Testis (tissue), 3 donors: ENCODE results near the gene ABCG1. TPM values are rescaled to one million over a fixed set of nuclear protein-coding genes. Genes with fewer than 3 reads are reported as not detected.

ENCODE experiments used
- DNase-seq: peaks from one replicate; pipeline ENCODE4 v3.0.0-alpha.2; 2019
- H3K27ac ChIP-seq, 2 donors: fragments of 200-600 bp; sonication (generic); one replicate each; pipeline ENCODE4 v1.5.1; 2019
- H3K27me3 ChIP-seq: fragments of 200-600 bp; sonication (generic); one replicate; pipeline ENCODE4 v1.5.1; 2019
- H3K36me3 ChIP-seq: fragments of 200-600 bp; sonication (generic); one replicate; pipeline ENCODE4 v1.5.1; 2017; ENCODE audit warnings: low read depth; ENCODE audit errors: missing control alignments
- H3K4me1 ChIP-seq: fragments of 200-600 bp; sonication (generic); one replicate; pipeline ENCODE4 v1.5.1; 2019
- H3K4me3 ChIP-seq, 2 donors: fragments of 200-600 bp; sonication (generic); one replicate each; pipeline ENCODE4 v1.5.1; 2017 to 2019
- H3K9me3 ChIP-seq: fragments of 200-600 bp; sonication (generic); one replicate; pipeline ENCODE4 v1.5.1; 2017
- CTCF ChIP-seq, 3 experiments: fragments of 450-650 bp in 2 of 3; fragments of 200-600 bp in 1 of 3; sonication (generic) in 1 of 3; IDR thresholded peaks; one replicate each; pipeline ENCODE4 v1.5.1; 2016 to 2019; ENCODE audit warnings: antibody characterized with exemption in 3 of 3, mild to moderate bottlenecking in 2 of 3, moderate library complexity in 1 of 3
- POLR2A ChIP-seq: fragments of 450-650 bp; IDR thresholded peaks from one replicate; pipeline ENCODE4 v1.6.1; 2017; ENCODE audit warnings: antibody characterized with exemption, mild to moderate bottlenecking, moderate library complexity
- WGBS, 2 donors: methylation state at CpG; one replicate each; pipeline ENCODE4 v1.1.5; 2018; 5-methylcytosine and 5-hydroxymethylcytosine counted together
- intact Hi-C: fragments of 100-400 bp; cut with DNase I; formaldehyde crosslinking; loops from one replicate; pipeline ENCODE4 v1.15.1; 2023; ENCODE audit warnings: low total_unique reads
- polyA plus RNA-seq: library from polyadenylated mRNA; stranded (reverse); fragments of 350-450 nt; fragmentation: Illumina TruSeq; extraction: RNeasy Lipid Tissue Mini Kit (QIAGEN cat#74804); gene quantifications from one replicate; pipeline ENCODE4 v1.2.3, GENCODE V29; 2014; ENCODE audit warnings: low read depth, low replicate concordance; ENCODE audit not compliant: insufficient read depth
- total RNA-seq, 2 donors: library from RNA; depleted of rRNA; stranded (reverse); fragments of >200 nt; gene quantifications; one replicate each; pipeline ENCODE4 v1.2.3, GENCODE V29; 2016

Gene ABCG1
- total and polyA plus RNA-seq, 3 donors from 2014 or later = 4.6 to 5.9 (median 5.1) TPM

GRCh38 chr21:42255825-42256224 is 36.9 kb downstream of the ABCG1 start:
- no peaks in the 10 kb centered on the region for H3K27me3 ChIP-seq
- no peak for DNase-seq
- H3K9me3 ChIP-seq = no peaks in the 10 kb centered on the region
- TF ChIP-seq POLR2A = no peak
- peaks cover 6% of the 10 kb centered on the region for H3K4me1 ChIP-seq
- 97 to 100% methylated on average over 4 of the region's 4 CpGs for WGBS, 2 donors
- no peak overlapping the region for H3K4me3 ChIP-seq
- H3K36me3 ChIP-seq = no peaks in the 10 kb centered on the region
- no peak overlapping the region for H3K27ac ChIP-seq
- intact Hi-C loops = loop anchor here (10.0 kb wide), 1 partner anchor 111 kb away; no protein-coding TSS in a partner anchor

DNA sequence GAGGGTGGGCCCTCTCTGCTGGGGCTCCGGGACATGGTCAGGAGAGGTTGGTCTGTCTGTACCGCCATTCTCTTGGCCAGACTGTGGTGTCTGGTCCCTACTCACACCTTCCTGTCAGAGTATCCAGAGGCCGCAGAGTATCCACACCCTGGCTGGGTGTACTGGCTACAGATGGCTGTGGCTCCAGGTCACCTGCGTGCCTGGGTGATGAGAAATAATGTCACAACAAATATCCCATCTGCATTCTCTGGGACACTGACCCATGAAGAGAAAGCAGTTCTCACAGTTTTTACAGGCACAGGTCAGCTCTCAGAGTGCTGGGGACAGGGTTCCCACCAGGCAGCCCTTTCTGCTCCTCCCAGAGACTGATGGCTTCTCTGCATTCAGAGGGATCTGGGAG is 37.4 kb downstream of the ABCG1 start:
- 95 to 98% methylated on average over 3 to 4 of the region's 4 CpGs for whole genome bisulfite sequencing, 2 donors
- Histone ChIP-seq H3K27ac (no peak overlapping the region), H3K4me1 (peaks cover 6% of the 10 kb centered on the region), H3K27me3 (no peaks in the 10 kb centered on the region), H3K4me3 (no peak overlapping the region), H3K36me3 (no peaks in the 10 kb centered on the region), H3K9me3 (no peaks in the 10 kb centered on the region)
- TF ChIP-seq POLR2A (no peak), CTCF (IDR thresholded peaks at IDR 0.05) (no peak)
- intact Hi-C loops = loop anchor here (10.0 kb wide), 1 partner anchor 112 kb away; no protein-coding TSS in a partner anchor
- no peak for DNase-seq

DNA sequence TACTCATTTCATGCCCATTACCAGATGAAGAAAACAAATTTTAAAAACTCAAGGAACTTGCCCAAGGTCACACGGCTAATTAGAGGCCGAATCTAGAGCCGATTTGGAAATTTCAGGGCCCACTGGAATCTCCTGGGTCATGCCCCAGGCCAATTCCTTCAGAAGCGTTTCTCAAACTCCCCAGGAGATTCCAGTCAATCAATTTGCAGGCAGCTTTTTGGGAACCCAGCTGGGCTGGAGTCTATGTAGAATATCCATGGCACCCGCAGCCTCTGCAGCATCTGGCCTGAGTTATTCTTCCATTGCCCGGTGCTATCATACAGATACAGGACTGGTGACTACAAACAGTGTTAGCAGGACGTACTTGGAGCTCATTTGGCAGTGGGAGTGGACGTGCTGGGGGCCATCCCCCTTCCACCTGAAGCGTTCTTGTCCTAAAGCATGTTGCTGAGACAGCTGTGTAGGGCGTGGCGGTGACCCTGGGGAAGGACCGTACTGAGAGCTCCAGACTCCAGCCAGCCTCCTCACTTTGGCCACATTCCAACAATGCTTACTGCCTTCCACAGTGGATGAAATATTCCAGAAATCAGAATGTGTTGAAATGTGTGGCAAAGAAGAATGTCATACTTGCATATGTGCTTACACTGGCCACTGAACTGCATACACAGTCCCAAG is 38.3 kb downstream of the ABCG1 start:
- intact Hi-C loops = loop anchor here (10.0 kb wide), 1 partner anchor 112 kb away; no protein-coding TSS in a partner anchor
- no peak overlapping the region for H3K4me3 ChIP-seq
- no peaks in the 10 kb centered on the region for H3K27me3 ChIP-seq
- no peak for TF ChIP-seq POLR2A
- no peak for TF ChIP-seq CTCF (IDR thresholded peaks at IDR 0.05)
- H3K27ac ChIP-seq = no peak overlapping the region
- H3K36me3 ChIP-seq = no peaks in the 10 kb centered on the region
- WGBS, 2 donors = 46 to 57% methylated on average over 8 to 12 of the region's 12 CpGs
- DNase-seq = peak; percentile 52
- peaks cover 6% of the 10 kb centered on the region for H3K4me1 ChIP-seq
- no peaks in the 10 kb centered on the region for H3K9me3 ChIP-seq

- Histone ChIP-seq H3K4me1 (peaks cover 6% of the 10 kb centered on the region), H3K36me3 (no peaks in the 10 kb centered on the region), H3K9me3 (no peaks in the 10 kb centered on the region), H3K27ac (no peak overlapping the region), H3K27me3 (no peaks in the 10 kb centered on the region), H3K4me3 (no peak overlapping the region)
- 20 to 54% methylated on average over 4 of the region's 4 CpGs for WGBS, 2 donors
- intact Hi-C loops = loop anchor here (10.0 kb wide), 1 partner anchor 114 kb away; no protein-coding TSS in a partner anchor
- DNase-seq = peak; percentile 84
- TF ChIP-seq CTCF (IDR thresholded peaks at IDR 0.05) = peak; percentile 44 to 69 (median 58)
- no peak for TF ChIP-seq POLR2A
Observed at GRCh38 chr21:42258150-42258884, 39.4 kb downstream of the ABCG1 start.

- Histone ChIP-seq H3K4me3 (no peak overlapping the region), H3K27me3 (no peaks in the 10 kb centered on the region), H3K36me3 (no peaks in the 10 kb centered on the region), H3K9me3 (no peaks in the 10 kb centered on the region), H3K4me1 (peaks cover 6% of the 10 kb centered on the region), H3K27ac (no peak overlapping the region)
- 69 to 71% methylated on average over 9 of the region's 9 CpGs for WGBS, 2 donors
- intact Hi-C loops = loop anchor here (10.0 kb wide), 1 partner anchor 114 kb away; no protein-coding TSS in a partner anchor
- no peak for TF ChIP-seq POLR2A
- peak in 1 of 3 experiments; percentile 7 for TF ChIP-seq CTCF (IDR thresholded peaks at IDR 0.05)
- no peak for DNase-seq
Observed at GRCh38 chr21:42258885-42259407, 40.0 kb downstream of the ABCG1 start.
